RWPE2 (cell line): ENCODE data around the gene XAGE1A.
"Not testable (repeated sequence)": the region's sequence is repeated elsewhere in the genome, so short reads cannot be mapped to it uniquely, and the experiment has no call there.

ENCODE experiments used
- ATAC-seq: fragments of 200-7000 bp; cut with Tn5 transposase; 3 replicates; pipeline ENCODE4 v1.9.1; 2021; ENCODE audit warnings: low read depth
- DNase-seq: peaks from one replicate; pipeline ENCODE4 v3.0.0-alpha.2; 2020; ENCODE audit warnings: low spot score
- H3K27ac ChIP-seq: fragments of 450-650 bp; 2 replicates; pipeline ENCODE4 v1.5.1; 2017; ENCODE audit warnings: mild to moderate bottlenecking; ENCODE audit not compliant: poor library complexity, severe bottlenecking
- H3K27me3 ChIP-seq: fragments of 250-450 bp; sonication (Bioruptor Pico); 2 replicates; pipeline ENCODE4 v1.5.1; 2021; ENCODE audit warnings: mild to moderate bottlenecking, moderate library complexity; ENCODE audit not compliant: insufficient read depth, poor library complexity, severe bottlenecking
- H3K36me3 ChIP-seq: fragments of 250-450 bp; sonication (Bioruptor Pico); 2 replicates; pipeline ENCODE4 v1.5.1; 2020; ENCODE audit warnings: low read depth, mild to moderate bottlenecking, moderate library complexity
- H3K4me1 ChIP-seq: fragments of 250-450 bp; sonication (Bioruptor Pico); 2 replicates; pipeline ENCODE4 v1.5.1; 2021; ENCODE audit warnings: mild to moderate bottlenecking, moderate library complexity; ENCODE audit not compliant: insufficient read depth, poor library complexity, severe bottlenecking
- H3K4me3 ChIP-seq: fragments of 250-450 bp; sonication (Bioruptor Pico); 2 replicates; pipeline ENCODE4 v1.5.1; 2021; ENCODE audit warnings: mild to moderate bottlenecking, moderate library complexity; ENCODE audit not compliant: severe bottlenecking
- H3K9me3 ChIP-seq: fragments of 250-450 bp; sonication (Bioruptor Pico); 2 replicates; pipeline ENCODE4 v1.5.1; 2021; ENCODE audit warnings: mild to moderate bottlenecking, moderate library complexity; ENCODE audit not compliant: severe bottlenecking
- CTCF ChIP-seq: fragments of 450-650 bp; IDR thresholded peaks from one replicate; pipeline ENCODE4 v1.5.1; 2017; ENCODE audit warnings: mild to moderate bottlenecking, moderate library complexity; ENCODE audit not compliant: poor library complexity, severe bottlenecking

XAGE1A gene

GRCh38 chrX:52495545-52496418 lies at the start of gene XAGE1A:
Gene XAGE1A (plus strand): TSS chrX:52495808. CDS start chrX:52497362, 1,554 bp downstream.
- not testable (repeated sequence) for ATAC-seq, H3K27me3 ChIP-seq, H3K4me3 ChIP-seq, H3K4me1 ChIP-seq, H3K36me3 ChIP-seq, DNase-seq, H3K27ac ChIP-seq, H3K9me3 ChIP-seq

GRCh38 chrX:52452031-52452430 lies 43.6 kb upstream of the XAGE1A start:
- not testable (repeated sequence) for DNase-seq, H3K4me3 ChIP-seq, H3K27ac ChIP-seq, H3K27me3 ChIP-seq, ATAC-seq, H3K4me1 ChIP-seq, H3K9me3 ChIP-seq, H3K36me3 ChIP-seq

GRCh38 chrX:52471301-52471700 lies 24.3 kb upstream of the XAGE1A start:
- not testable (repeated sequence) for H3K27ac ChIP-seq, H3K27me3 ChIP-seq, H3K4me1 ChIP-seq, DNase-seq, H3K9me3 ChIP-seq, ATAC-seq, H3K36me3 ChIP-seq, H3K4me3 ChIP-seq

GRCh38 chrX:52496419-52496772 lies 788 bp downstream of the XAGE1A start:
- H3K4me3 ChIP-seq, H3K9me3 ChIP-seq, H3K36me3 ChIP-seq, H3K27me3 ChIP-seq, H3K27ac ChIP-seq, H3K4me1 ChIP-seq, DNase-seq, ATAC-seq: not testable (repeated sequence)

GRCh38 chrX:52501362-52501761 lies 5.8 kb downstream of the XAGE1A start:
- DNase-seq, H3K4me3 ChIP-seq, ATAC-seq, H3K27ac ChIP-seq, H3K36me3 ChIP-seq, H3K27me3 ChIP-seq, H3K9me3 ChIP-seq, H3K4me1 ChIP-seq: not testable (repeated sequence)

- ATAC-seq (no peak), DNase-seq (no peak)
- H3K4me1 ChIP-seq = no peaks in the 10 kb centered on the region
- H3K4me3 ChIP-seq = no peak overlapping the region
- no peak overlapping the region for H3K27ac ChIP-seq
- no peaks in the 10 kb centered on the region for H3K9me3 ChIP-seq
- H3K27me3 ChIP-seq = no peaks in the 10 kb centered on the region
- no peak for TF ChIP-seq CTCF
- no peaks in the 10 kb centered on the region for H3K36me3 ChIP-seq
Observed at GRCh38 chrX:52504551-52504950, 8.9 kb downstream of the XAGE1A start.

GRCh38 chrX:52507331-52507730 lies 11.7 kb downstream of the XAGE1A start:
- H3K36me3 ChIP-seq = no peaks in the 10 kb centered on the region
- no peak for ATAC-seq

More at GRCh38 chrX:52507331-52507730, 11.7 kb downstream of the XAGE1A start:
- no peaks in the 10 kb centered on the region for H3K27me3 ChIP-seq
- no peak overlapping the region for H3K4me3 ChIP-seq
- no peak for DNase-seq
- TF ChIP-seq CTCF = no peak
- H3K9me3 ChIP-seq = no peaks in the 10 kb centered on the region
- no peak overlapping the region for H3K27ac ChIP-seq
- no peaks in the 10 kb centered on the region for H3K4me1 ChIP-seq
